Pons (tissue), 1 donor: ENCODE measurements around the gene CLK4.

Source experiments
- DNase-seq: peaks from one replicate; pipeline ENCODE4 v3.0.0-alpha.2; 2016; ENCODE audit warnings: low spot score

The CLK4 gene

GRCh38 chr5:178587763-178588611, 38.9 kb downstream of the CLK4 start:
- DNase-seq, result no peak

- DNase-seq, result no peak
Measured at GRCh38 chr5:178586396-178586795, 40.5 kb downstream of the CLK4 start.

GRCh38 chr5:178585421-178585820, 41.4 kb downstream of the CLK4 start:
- peak; percentile 45 for DNase-seq

GRCh38 chr5:178583279-178583678, 43.6 kb downstream of the CLK4 start:
- DNase-seq, result no peak

GRCh38 chr5:178582291-178582690, 44.6 kb downstream of the CLK4 start:
- DNase-seq, result no peak

- no peak for DNase-seq
Measured at GRCh38 chr5:178581621-178582020, 45.2 kb downstream of the CLK4 start.

GRCh38 chr5:178580271-178580955, 46.4 kb downstream of the CLK4 start:
- DNase-seq, result no peak

- no peak for DNase-seq
Measured at GRCh38 chr5:178577944-178578343, 48.9 kb downstream of the CLK4 start.

- no peak for DNase-seq
Measured at GRCh38 chr5:178577376-178577839, 49.4 kb downstream of the CLK4 start.

- DNase-seq, result no peak
Measured at GRCh38 chr5:178576591-178577351, 50.1 kb downstream of the CLK4 start.

GRCh38 chr5:178573216-178573615, 53.6 kb downstream of the CLK4 start:
- DNase-seq, result no peak

- DNase-seq, result no peak
Measured at GRCh38 chr5:178572617-178573016, 54.2 kb downstream of the CLK4 start.

- no peak for DNase-seq
Measured at GRCh38 chr5:178569485-178569884, 57.4 kb downstream of the CLK4 start.

GRCh38 chr5:178564811-178565550, 61.9 kb downstream of the CLK4 start:
- no peak for DNase-seq

GRCh38 chr5:178564397-178564796, 62.5 kb downstream of the CLK4 start:
- DNase-seq, result no peak

- no peak for DNase-seq
Measured at GRCh38 chr5:178563621-178564020, 63.2 kb downstream of the CLK4 start.

- DNase-seq, result no peak
Measured at GRCh38 chr5:178561746-178562264, 65.0 kb downstream of the CLK4 start.

GRCh38 chr5:178560911-178561310, 65.9 kb downstream of the CLK4 start:
- no peak for DNase-seq

- DNase-seq, result no peak
Measured at GRCh38 chr5:178557416-178557815, 69.4 kb downstream of the CLK4 start.

GRCh38 chr5:178555771-178556211, 71.1 kb downstream of the CLK4 start:
- no peak for DNase-seq

GRCh38 chr5:178555005-178555404, 71.8 kb downstream of the CLK4 start:
- DNase-seq, result no peak

GRCh38 chr5:178554311-178554710, 72.5 kb downstream of the CLK4 start:
- DNase-seq, result no peak
